ENCODE results near the gene PTPRG.
"Not testable (repeated sequence)": the region's sequence is repeated elsewhere in the genome, so short reads cannot be mapped to it uniquely, and the experiment has no call there.

The PTPRG gene

DNA sequence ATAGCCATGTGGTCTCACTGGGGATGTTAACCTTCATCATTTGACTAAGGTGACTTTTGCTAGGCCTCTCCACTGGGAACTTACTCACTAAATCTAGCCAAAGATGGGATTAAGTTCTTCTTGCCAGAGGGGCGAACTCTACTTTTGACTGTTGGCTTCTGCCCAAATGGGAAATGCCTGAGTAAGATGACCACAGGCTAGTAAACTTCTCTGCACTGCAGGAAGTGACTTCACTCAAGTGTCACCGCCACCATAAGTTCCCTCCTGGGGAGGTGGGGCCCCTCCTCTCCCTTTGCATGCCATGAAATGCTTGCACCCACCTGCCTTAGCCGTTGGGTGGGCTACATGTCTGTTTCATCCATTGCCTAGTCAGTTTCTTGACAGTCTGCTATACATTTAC lies 423.6 kb downstream of the PTPRG start:
- no peak for DNase-seq

DNA sequence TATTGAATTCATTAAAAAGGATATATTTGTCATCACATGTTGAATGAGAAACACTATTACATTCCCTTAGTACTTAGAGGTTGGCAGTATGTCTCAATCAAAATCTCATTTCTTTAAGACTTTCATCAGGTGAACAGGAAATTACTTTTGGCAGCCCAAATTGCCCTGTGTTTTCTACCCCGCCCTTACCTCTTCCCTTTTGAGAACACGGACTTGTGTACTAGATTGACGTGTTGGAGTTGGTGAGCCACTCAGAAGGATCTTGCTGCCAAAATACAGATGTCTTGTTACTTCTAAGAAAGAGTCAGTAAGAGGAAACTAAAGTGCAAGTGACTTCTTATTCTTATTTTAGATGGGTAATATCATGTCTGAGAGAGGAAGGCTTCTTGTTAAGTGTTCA lies 425.1 kb downstream of the PTPRG start:
- DNase-seq, result no peak

- DNase-seq, result no peak
These were observed 428.3 kb downstream of the PTPRG start for GRCh38 chr3:61989681-61990080.

GRCh38 chr3:61990327-61991027 lies 429.1 kb downstream of the PTPRG start:
- DNase-seq, result no peak

- no peak for DNase-seq
These were observed 430.3 kb downstream of the PTPRG start for GRCh38 chr3:61991706-61992105.

DNA sequence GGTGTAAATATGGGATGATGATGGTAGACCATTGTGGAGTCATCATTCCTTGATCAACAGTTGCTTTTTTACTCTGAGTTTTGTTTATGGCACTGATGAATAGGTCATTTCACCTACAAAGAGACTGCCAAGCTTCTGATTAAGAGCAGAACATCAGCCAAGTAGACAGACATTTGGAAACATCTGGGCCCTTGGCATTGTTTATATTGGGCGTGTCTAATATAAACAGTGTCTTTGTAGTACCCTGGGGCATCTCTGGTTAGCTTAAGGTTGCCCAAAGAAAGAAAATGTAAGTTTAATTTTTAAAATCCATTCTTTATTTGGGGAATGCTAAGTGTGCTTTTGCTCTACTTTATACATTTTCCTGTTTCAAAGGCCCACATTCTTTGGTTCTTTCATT lies 435.0 kb downstream of the PTPRG start:
- DNase-seq, result no peak

GRCh38 chr3:61997101-61997500 lies 435.7 kb downstream of the PTPRG start:
- DNase-seq, result no peak

- DNase-seq, result no peak
These were observed 442.5 kb downstream of the PTPRG start for GRCh38 chr3:62003835-62004234.

- DNase-seq, result no peak
These were observed 445.7 kb downstream of the PTPRG start for GRCh38 chr3:62007036-62007435.

DNA sequence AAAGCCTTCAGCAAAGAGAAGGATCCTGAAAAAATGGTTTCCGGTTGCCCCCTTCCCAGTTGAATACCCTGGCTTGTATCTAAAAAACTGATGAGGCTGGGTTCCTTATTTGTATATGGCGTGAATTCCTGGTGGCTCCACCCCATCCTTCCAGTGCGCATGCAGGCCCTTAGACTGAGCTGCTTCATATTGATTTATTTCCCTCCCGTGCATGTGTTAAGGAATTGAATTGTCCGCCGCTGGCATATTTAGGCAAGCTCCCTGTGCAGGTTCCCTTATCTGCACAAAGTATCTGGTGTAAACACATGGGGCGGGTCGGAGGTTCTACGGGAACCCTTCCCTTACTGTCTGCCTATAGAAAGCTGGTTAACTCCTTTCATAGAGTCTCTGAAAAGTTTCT lies 449.6 kb downstream of the PTPRG start:
- no peak for DNase-seq

DNA sequence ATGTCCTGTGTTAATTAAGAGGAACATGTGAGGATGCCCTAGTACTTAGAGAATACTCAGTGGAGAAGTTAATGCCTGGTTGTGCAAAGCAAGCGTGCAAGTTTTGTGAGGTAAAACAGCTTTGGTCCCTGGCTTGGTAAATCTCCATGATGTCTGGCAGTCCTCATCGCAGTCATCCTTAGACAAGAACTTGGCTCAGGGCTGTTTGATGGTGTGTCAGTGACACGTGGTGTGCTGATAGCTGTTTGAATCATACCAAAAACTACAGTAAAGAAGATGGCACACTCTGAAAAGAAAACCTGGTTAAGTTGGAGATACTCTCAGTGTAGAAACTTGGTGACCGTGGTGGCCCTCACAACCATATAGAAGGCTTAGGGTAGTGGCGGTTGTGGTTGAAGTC lies 450.3 kb downstream of the PTPRG start:
- no peak for DNase-seq

DNA sequence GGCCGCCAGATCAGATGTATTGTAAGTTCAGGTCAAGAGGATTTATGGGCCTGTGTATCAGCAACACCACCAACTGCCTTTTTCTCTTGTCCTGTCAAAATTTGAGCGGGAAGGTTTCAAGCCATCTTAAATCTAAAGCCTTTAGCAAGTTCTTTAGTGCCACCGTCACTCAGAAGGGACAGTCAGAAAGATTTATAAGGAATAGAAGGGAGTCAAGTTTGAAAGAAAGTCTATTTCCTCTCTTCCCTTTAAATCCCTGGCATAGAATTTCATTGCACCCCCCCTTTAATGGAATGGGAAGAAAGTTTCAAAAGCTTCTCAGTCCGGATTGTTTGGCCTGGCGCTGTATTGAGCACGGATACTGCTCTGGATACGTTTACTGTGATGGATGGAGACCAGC lies 452.6 kb downstream of the PTPRG start:
- no peak for DNase-seq

DNA sequence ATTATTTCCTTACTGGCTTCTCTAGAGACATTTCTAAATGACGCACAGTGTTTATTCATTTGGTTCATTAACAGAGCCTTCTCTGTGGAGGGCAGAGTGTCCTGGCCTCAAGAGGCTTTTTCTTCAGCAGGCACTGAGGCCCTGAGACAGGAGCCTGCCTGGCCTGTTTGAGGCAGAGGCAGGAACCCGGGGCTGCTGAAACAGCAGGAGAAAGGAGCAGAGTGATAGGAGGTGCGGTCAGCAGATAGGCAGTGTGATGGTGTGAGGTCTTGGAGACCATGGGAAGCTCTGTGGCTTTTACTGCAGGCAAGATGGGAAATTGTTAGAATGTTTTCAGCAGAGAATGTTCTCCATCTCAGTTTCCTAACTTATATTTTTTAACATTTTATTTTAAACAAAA lies 453.7 kb downstream of the PTPRG start:
- DNase-seq, result no peak

GRCh38 chr3:62019906-62020305 lies 458.5 kb downstream of the PTPRG start:
- DNase-seq, result no peak

GRCh38 chr3:62020706-62021105 lies 459.3 kb downstream of the PTPRG start:
- DNase-seq, result no peak

DNA sequence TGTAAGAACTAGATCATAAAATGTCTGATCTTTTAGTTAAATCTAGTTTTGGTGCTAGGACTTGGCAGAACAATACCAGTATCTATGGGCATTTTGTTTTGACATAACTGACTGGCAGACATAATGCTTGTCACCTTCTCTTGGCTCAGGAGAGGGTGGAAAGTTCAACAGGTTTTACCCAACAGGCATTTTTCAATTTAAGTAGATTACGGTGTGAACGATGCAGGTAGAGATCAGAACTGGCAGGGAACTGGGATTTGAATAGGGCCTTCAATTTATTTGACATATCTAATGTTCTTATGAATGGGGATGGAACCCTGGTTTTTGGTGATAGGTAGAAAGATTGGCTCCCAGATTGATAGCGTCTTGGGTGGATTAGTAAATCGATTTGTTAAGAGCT lies 460.9 kb downstream of the PTPRG start:
- DNase-seq, result no peak

- DNase-seq, result no peak
These were observed 463.5 kb downstream of the PTPRG start for GRCh38 chr3:62024882-62025281.

- no peak for DNase-seq
These were observed 464.5 kb downstream of the PTPRG start for GRCh38 chr3:62025913-62026312.

GRCh38 chr3:62027241-62027640 lies 465.9 kb downstream of the PTPRG start:
- DNase-seq, result no peak

DNA sequence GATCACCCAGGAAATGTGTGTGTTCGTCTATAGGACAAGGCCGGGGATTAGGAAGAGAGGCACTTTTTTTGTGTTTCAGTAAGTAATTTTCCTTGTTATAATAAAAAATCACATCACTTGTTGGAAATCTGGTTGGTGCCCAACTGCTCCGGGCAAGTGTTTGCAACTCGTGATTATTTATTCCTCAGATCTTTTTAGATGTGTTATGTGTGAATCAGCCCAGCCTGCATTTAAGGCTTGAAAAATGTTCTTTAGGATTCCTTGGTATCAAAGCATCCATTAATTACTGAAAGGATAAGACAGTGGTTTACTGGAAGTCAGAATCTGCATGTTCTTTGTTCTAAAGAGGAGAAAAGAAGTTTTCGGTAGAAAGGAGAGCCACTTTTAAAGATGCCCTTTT lies 466.4 kb downstream of the PTPRG start:
- no peak for DNase-seq

GRCh38 chr3:62028236-62028635 lies 466.9 kb downstream of the PTPRG start:
- no peak for DNase-seq

GRCh38 chr3:62032738-62033137 lies 471.4 kb downstream of the PTPRG start:
- DNase-seq, result no peak

GRCh38 chr3:62035402-62036057 lies 474.2 kb downstream of the PTPRG start:
- no peak for DNase-seq

DNA sequence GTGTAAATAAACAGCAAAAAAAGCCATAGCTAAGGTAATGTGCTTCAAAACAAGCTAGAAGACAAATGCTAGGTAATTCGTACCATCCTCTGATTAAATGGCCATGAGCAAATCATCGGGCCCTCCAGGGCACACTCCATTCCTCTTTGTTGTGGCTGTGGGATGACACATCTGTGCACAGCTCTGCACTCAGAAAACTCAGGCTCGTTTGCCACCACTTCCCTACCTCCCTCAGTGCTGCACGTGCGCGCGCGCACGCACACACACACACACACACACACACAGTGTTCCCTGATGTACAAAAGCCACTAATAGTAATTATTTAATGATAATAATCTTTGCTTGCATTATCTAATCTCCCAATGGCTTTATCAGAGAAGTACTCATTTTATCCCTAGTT lies 475.4 kb downstream of the PTPRG start:
- no peak for DNase-seq

DNA sequence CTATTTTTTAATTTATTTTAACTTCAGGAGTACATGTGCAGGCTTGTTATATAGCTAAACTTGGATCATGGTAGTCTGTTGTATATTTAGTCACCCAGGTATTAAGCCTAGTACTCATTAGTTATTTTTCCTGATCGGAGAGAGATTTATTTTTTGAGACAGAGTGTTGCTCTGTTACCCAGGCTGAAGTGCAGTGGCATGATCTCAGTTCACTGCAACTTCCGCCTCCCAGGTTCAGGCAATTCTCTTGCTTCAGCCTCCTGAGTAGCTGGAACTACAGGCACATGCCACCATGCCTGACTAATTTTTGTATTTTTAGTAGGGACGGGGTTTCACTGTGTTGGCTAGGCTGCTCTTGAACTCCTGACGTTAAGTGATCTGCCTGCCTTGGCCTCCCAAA lies 477.4 kb downstream of the PTPRG start:
- not testable (repeated sequence) for DNase-seq
